Kidney (tissue), 14 donors: ENCODE measurements around the gene UBTD1. TPM values are rescaled to one million over a fixed set of nuclear protein-coding genes. Genes with fewer than 3 reads are reported as not detected.
A peak's percentile ranks its signal among the peaks of the same experiment; 100 is the strongest.
"Not testable (repeated sequence)": the region's sequence is repeated elsewhere in the genome, so short reads cannot be mapped to it uniquely, and the experiment has no call there.

Source experiments
- DNase-seq, 5 donors: peaks; one replicate each; pipeline ENCODE4 v3.0.0-alpha.2; 2013 to 2020
- FAIRE-seq: peaks from 2 replicates; lab custom pipeline; 2012; peaks lifted over from hg19 to GRCh38; lab: Jason Lieb, UNC
- H3K27ac ChIP-seq, 2 donors: one replicate each; pipeline ENCODE4 v1.7.0; 2013; ENCODE audit warnings: low read depth in 2 of 2, low read length in 2 of 2, inconsistent platforms in 1 of 2
- H3K27me3 ChIP-seq: one replicate; pipeline ENCODE4 v1.7.1; 2013; ENCODE audit warnings: low read length, inconsistent platforms; ENCODE audit not compliant: control insufficient read depth, insufficient read depth
- H3K36me3 ChIP-seq, 3 donors: one replicate each; pipeline versions ENCODE4 v1.7.0 to v1.7.1; 2013; ENCODE audit warnings: low read length in 3 of 3, control low read depth in 1 of 3, inconsistent platforms in 1 of 3; ENCODE audit not compliant: insufficient read depth in 3 of 3, control insufficient read depth in 2 of 3
- H3K4me1 ChIP-seq, 3 donors: one replicate each; pipeline versions ENCODE4 v1.7.0 to v1.7.1; 2013; ENCODE audit warnings: low read length in 3 of 3, inconsistent platforms in 1 of 3, low read depth in 1 of 3; ENCODE audit not compliant: control insufficient read depth in 2 of 3, insufficient read depth in 2 of 3
- H3K4me3 ChIP-seq, 3 donors: one replicate each; pipeline versions ENCODE4 v1.7.0 to v1.8.1; 2013; ENCODE audit warnings: low read length in 3 of 3, control low read depth in 1 of 3, inconsistent platforms in 1 of 3
- H3K9ac ChIP-seq, 3 donors: one replicate each; pipeline versions ENCODE4 v1.7.0 to v1.7.1; 2013; ENCODE audit warnings: low read length in 3 of 3, control low read depth in 1 of 3, inconsistent platforms in 1 of 3
- H3K9me3 ChIP-seq, 3 donors: one replicate each; pipeline versions ENCODE4 v1.7.0 to v1.7.1; 2013; ENCODE audit warnings: low read length in 3 of 3, control low read depth in 1 of 3, inconsistent platforms in 1 of 3; ENCODE audit not compliant: control insufficient read depth in 2 of 3, insufficient read depth in 1 of 3
- intact Hi-C: fragments of 100-400 bp; cut with DNase I; formaldehyde crosslinking; loops from one replicate; pipeline ENCODE4 v1.11.1; 2022
- polyA plus RNA-seq: library from polyadenylated mRNA; stranded (reverse); fragments of 350-450 nt; fragmentation: Illumina TruSeq; extraction: RNeasy Lipid Tissue Mini Kit (QIAGEN cat#74804); gene quantifications from one replicate; pipeline ENCODE4 v1.2.3, GENCODE V29; 2014; ENCODE audit warnings: low read depth, low replicate concordance; ENCODE audit not compliant: insufficient read depth
- total RNA-seq: library from RNA; stranded (reverse); fragmentation: NEBNext Ultra II Directional; extraction: Animal tissue kit (Norgen Biotek cat#: 25700); gene quantifications from one replicate; pipeline ENCODE4 v1.2.1, GENCODE V29; 2021
- TF ChIP-seq, protein P1 (sequence below): IDR thresholded peaks from 3 replicates; pipeline ENCODE4 v1.5.1; 2012; ENCODE audit warnings: mild to moderate bottlenecking, moderate library complexity, borderline replicate concordance; ENCODE audit not compliant: insufficient read depth; ENCODE audit errors: extremely low read depth
- donor health status: control.
- donor health status: control.
- donor health status: control.
- donor health status: control.
- donor health status: control.
- donor health status: DM: yes; HTN: yes; CAD: no.
- donor health status: Normal renal cell carcinoma (clear cell type).

Gene UBTD1
- total and polyA plus RNA-seq, 2 donors from 2014 or later = 17.4 to 26.1 TPM

DNA sequence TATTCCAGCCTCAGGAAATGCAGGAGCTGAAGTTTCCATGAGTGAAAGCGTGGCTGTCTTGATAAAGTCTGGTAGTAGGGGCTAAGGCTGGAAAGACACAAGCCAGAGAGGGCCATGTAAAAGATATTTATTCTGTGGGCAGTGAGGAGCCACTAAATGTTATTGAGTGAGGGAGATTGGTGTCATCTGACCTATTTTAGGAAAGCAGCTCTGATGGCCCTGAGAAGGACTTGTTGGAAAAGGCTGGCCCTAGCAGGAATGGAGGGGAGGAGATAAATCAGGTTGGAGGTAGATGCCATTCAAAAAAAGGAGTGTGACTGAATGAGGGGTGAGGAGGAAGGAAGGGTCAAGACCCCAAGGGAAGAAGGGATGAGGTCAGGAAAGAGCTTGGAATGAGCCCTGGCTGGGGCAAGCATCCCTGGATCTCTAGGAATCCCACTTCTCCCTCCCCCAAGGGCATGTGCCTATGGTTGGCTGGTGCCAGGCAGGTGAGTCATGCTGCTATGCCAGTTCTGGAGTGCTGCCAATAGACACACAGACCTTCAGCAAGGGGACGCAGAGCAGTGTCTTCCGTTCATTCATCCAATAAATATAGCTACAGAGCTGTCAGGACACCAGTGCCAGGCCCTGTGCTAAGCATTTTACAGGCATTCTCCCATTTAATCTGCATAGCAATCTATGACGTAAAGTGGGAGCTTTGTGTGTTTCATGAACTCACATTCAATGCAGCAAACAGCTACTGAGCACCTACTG, 75.8 kb downstream of the UBTD1 start:
- H3K27me3 ChIP-seq = no peaks in the 10 kb centered on the region
- no peaks in the 10 kb centered on the region for H3K9me3 ChIP-seq
- H3K27ac ChIP-seq = peak overlapping the region; percentile 76 to 77
- peaks cover 0 to 19% (median 14%) of the 10 kb centered on the region in 3 donors for H3K4me1 ChIP-seq
- peak in 4 of 5 donors; percentile 63 to 91 (median 88) for DNase-seq
- peak; percentile 15 for FAIRE-seq
- peak overlapping the region in 1 of 3 donors; percentile 15 for H3K9ac ChIP-seq
- intact Hi-C loops = no loop called here
- TF ChIP-seq, protein P1, sequence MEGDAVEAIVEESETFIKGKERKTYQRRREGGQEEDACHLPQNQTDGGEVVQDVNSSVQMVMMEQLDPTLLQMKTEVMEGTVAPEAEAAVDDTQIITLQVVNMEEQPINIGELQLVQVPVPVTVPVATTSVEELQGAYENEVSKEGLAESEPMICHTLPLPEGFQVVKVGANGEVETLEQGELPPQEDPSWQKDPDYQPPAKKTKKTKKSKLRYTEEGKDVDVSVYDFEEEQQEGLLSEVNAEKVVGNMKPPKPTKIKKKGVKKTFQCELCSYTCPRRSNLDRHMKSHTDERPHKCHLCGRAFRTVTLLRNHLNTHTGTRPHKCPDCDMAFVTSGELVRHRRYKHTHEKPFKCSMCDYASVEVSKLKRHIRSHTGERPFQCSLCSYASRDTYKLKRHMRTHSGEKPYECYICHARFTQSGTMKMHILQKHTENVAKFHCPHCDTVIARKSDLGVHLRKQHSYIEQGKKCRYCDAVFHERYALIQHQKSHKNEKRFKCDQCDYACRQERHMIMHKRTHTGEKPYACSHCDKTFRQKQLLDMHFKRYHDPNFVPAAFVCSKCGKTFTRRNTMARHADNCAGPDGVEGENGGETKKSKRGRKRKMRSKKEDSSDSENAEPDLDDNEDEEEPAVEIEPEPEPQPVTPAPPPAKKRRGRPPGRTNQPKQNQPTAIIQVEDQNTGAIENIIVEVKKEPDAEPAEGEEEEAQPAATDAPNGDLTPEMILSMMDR = no peak
- no peak overlapping the region for H3K4me3 ChIP-seq
- H3K36me3 ChIP-seq = no peaks in the 10 kb centered on the region

DNA sequence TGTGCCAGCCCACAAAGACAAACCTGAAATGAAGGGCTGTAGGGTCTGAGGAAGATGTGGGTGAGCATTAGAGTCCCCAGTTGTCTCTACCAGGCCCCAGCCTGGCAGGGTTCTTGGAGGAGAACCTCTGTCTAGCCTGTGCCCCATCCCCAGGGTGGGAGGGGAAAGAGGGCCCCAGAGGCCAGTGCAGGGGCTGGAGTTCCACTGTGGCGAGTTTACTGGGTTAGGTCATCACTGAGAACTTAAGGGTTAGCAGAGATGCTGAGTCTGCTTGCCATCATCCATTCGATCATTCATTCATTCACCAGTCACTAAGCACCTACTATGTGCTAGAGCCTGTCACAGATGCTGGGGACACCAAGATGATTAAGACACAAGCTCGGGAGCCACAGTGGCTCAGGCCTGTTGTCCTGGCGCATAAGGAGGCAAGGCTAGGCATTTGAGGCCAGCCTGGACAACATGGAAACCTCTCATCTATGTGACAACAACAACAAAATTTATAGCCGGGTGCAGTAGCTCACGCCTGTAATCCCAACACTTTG, 76.5 kb downstream of the UBTD1 start:
- TF ChIP-seq, protein P1 = no peak
- FAIRE-seq = no peak
- intact Hi-C loops = no loop called here

DNA sequence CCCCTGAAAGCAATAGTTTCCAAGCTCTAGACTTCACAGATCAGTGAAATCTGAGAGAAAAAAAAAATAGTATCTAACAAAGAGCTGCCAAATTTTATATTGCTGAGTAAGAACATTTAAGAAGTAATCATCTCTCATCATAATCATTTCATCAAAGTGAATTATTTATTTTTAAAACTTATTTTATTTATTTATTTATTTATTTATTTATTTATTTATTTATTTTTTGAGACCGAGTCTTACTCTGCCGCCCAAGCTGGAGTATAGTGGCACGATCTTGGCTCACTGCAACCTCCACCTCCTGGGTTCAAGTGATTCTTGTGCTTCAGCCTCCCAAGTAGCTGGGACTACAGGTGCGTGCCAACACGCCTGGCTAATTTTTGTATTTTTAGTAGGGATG, 77.8 kb downstream of the UBTD1 start:
- H3K27me3 ChIP-seq, H3K9ac ChIP-seq, H3K4me3 ChIP-seq, DNase-seq, FAIRE-seq, H3K36me3 ChIP-seq, H3K27ac ChIP-seq, intact Hi-C loops, H3K9me3 ChIP-seq: not testable (repeated sequence)
- H3K4me1 ChIP-seq = peaks cover 0 to 23% (median 17%) of the 10 kb centered on the region in 3 donors

More for the DNA sequence above, 76.5 kb downstream of the UBTD1 start:
- Histone ChIP-seq H3K9me3 (no peaks in the 10 kb centered on the region), H3K4me1 (peaks cover 0 to 19% (median 14%) of the 10 kb centered on the region in 3 donors), H3K27ac (peak overlapping the region in 1 of 2 donors; percentile 54), H3K36me3 (no peaks in the 10 kb centered on the region), H3K9ac (no peak overlapping the region), H3K4me3 (no peak overlapping the region), H3K27me3 (no peaks in the 10 kb centered on the region)
- no peak for DNase-seq

DNA sequence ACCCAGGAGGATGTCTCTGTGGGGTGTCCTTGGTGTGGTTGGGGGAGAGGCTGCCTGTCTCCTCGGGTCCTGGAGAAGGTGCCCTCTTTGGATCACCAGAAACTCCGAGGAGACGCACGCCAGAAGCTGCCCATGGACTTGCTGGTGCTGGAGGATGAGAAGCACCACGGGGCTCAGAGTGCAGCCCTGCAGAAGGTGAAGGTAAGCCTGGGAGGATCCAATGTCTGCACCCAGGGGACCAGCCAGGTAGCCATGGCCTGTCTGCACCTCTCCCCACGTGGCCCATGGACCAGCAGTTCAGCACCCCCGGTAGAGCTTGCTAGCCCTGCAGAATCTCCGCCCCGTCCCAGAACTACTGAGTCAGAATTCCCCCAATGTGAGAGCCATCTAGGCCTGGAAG, 79.0 kb downstream of the UBTD1 start:
- TF ChIP-seq, protein P1 = no peak

More for the DNA sequence above, 79.0 kb downstream of the UBTD1 start:
- Histone ChIP-seq H3K4me1 (peaks cover 0 to 16% (median 12%) of the 10 kb centered on the region in 3 donors), H3K36me3 (no peaks in the 10 kb centered on the region), H3K4me3 (no peak overlapping the region), H3K9me3 (no peaks in the 10 kb centered on the region), H3K27me3 (no peaks in the 10 kb centered on the region), H3K27ac (no peak overlapping the region), H3K9ac (no peak overlapping the region)
- FAIRE-seq (no peak), DNase-seq (no peak)
- intact Hi-C loops = no loop called here
